Cardiac septum (tissue), 1 donor: ENCODE data around the gene DRG2. TPM values are rescaled to one million over a fixed set of nuclear protein-coding genes. Genes with fewer than 3 reads are reported as not detected.

ENCODE experiments used
- total RNA-seq: library from RNA; stranded (reverse); fragmentation: NEBNext Ultra II Directional; extraction: Animal tissue kit (Norgen Biotek cat#: 25700); gene quantifications from one replicate; pipeline ENCODE4 v1.2.1, GENCODE V29; 2021
- donor health status: DM: no; HTN: no; CAD: no.

The DRG2 gene
- total RNA-seq, 1 donor from 2014 or later, result 17.8 TPM

Other genes with a start within 250 kb of the DRG2 start
- 261 TPM for gene TOM1L2, start 115.5 kb upstream of the DRG2 start, total RNA-seq
- gene DRC3, start 115.1 kb upstream of the DRG2 start, total RNA-seq, result 1.9 TPM
- gene ATPAF2, start 48.8 kb upstream of the DRG2 start, total RNA-seq, result 31.5 TPM
- 17.9 TPM for gene GID4, start 48.5 kb upstream of the DRG2 start, total RNA-seq
- 0.70 TPM for gene MYO15A, start 20.8 kb downstream of the DRG2 start, total RNA-seq
- gene ALKBH5, start 95.9 kb downstream of the DRG2 start, total RNA-seq, result 168 TPM
- gene LLGL1, start 137.7 kb downstream of the DRG2 start, total RNA-seq, result 9.6 TPM
- 294 TPM for gene FLII, start 170.8 kb downstream of the DRG2 start, total RNA-seq
- 28.0 TPM for gene MIEF2, start 172.7 kb downstream of the DRG2 start, total RNA-seq
- gene TOP3A, start 227.0 kb downstream of the DRG2 start, total RNA-seq, result 14.1 TPM
- 9.9 TPM for gene SMCR8, start 227.3 kb downstream of the DRG2 start, total RNA-seq